ENCODE data around the gene HAO1. TPM values are rescaled to one million over a fixed set of nuclear protein-coding genes. Genes with fewer than 3 reads are reported as not detected.
"Not testable (repeated sequence)": the region's sequence is repeated elsewhere in the genome, so short reads cannot be mapped to it uniquely, and the experiment has no call there.

Gene HAO1
- total RNA-seq, 2 donors from 2014 or later: not detected

GRCh38 chr20:7866285-7866684, 74.0 kb downstream of the HAO1 start:
- peaks cover 0 to 2% of the 10 kb centered on the region in 2 donors for H3K27me3 Mint-ChIP-seq
- DNase-seq (ENCODE audit: low spot score): no peak
- no peak for ATAC-seq
- no peak overlapping the region for H3K27ac Mint-ChIP-seq
- no peaks in the 10 kb centered on the region for H3K9me3 Mint-ChIP-seq
- H3K4me3 Mint-ChIP-seq: no peak overlapping the region
- no peaks in the 10 kb centered on the region for H3K36me3 Mint-ChIP-seq
- no peaks in the 10 kb centered on the region for H3K4me1 Mint-ChIP-seq (ENCODE audit: low read depth in 2 of 2)

- Mint-ChIP-seq H3K36me3 (no peaks in the 10 kb centered on the region), H3K27me3 (peaks cover 6 to 17% of the 10 kb centered on the region in 2 donors), H3K4me3 (no peak overlapping the region), H3K4me1 (ENCODE audit: low read depth in 2 of 2) (no peaks in the 10 kb centered on the region), H3K27ac (no peak overlapping the region), H3K9me3 (no peaks in the 10 kb centered on the region)
- DNase-seq (ENCODE audit: low spot score) (no peak), ATAC-seq (no peak)
Measured at GRCh38 chr20:7859356-7859802, 80.9 kb downstream of the HAO1 start.

GRCh38 chr20:7858734-7859250, 81.5 kb downstream of the HAO1 start:
- no peak for ATAC-seq
- peaks cover 6 to 17% of the 10 kb centered on the region in 2 donors for H3K27me3 Mint-ChIP-seq

GRCh38 chr20:7856756-7857155, 83.5 kb downstream of the HAO1 start:
- ATAC-seq (no peak), DNase-seq (ENCODE audit: low spot score) (no peak)
- no peak overlapping the region for H3K4me3 Mint-ChIP-seq
- H3K27me3 Mint-ChIP-seq: peaks cover 8 to 17% of the 10 kb centered on the region in 2 donors
- H3K27ac Mint-ChIP-seq: no peak overlapping the region
- H3K36me3 Mint-ChIP-seq: no peaks in the 10 kb centered on the region
- H3K9me3 Mint-ChIP-seq: no peaks in the 10 kb centered on the region
- H3K4me1 Mint-ChIP-seq (ENCODE audit: low read depth in 2 of 2): no peaks in the 10 kb centered on the region

More at GRCh38 chr20:7858734-7859250, 81.5 kb downstream of the HAO1 start:
- no peaks in the 10 kb centered on the region for H3K36me3 Mint-ChIP-seq
- H3K4me3 Mint-ChIP-seq: no peak overlapping the region
- H3K9me3 Mint-ChIP-seq: no peaks in the 10 kb centered on the region
- no peak overlapping the region for H3K27ac Mint-ChIP-seq
- DNase-seq (ENCODE audit: low spot score): no peak
- no peaks in the 10 kb centered on the region for H3K4me1 Mint-ChIP-seq (ENCODE audit: low read depth in 2 of 2)

- DNase-seq (ENCODE audit: low spot score) (no peak), ATAC-seq (no peak)
- H3K9me3 Mint-ChIP-seq: no peaks in the 10 kb centered on the region
- no peak overlapping the region for H3K27ac Mint-ChIP-seq
- H3K36me3 Mint-ChIP-seq: no peaks in the 10 kb centered on the region
- no peak overlapping the region for H3K4me3 Mint-ChIP-seq
- H3K4me1 Mint-ChIP-seq (ENCODE audit: low read depth in 2 of 2): no peaks in the 10 kb centered on the region
- peaks cover 12 to 17% of the 10 kb centered on the region in 2 donors for H3K27me3 Mint-ChIP-seq
Measured at GRCh38 chr20:7855545-7855944, 84.7 kb downstream of the HAO1 start.

GRCh38 chr20:7853493-7853892, 86.8 kb downstream of the HAO1 start:
- no peaks in the 10 kb centered on the region for H3K9me3 Mint-ChIP-seq
- no peaks in the 10 kb centered on the region for H3K4me1 Mint-ChIP-seq (ENCODE audit: low read depth in 2 of 2)
- H3K36me3 Mint-ChIP-seq: no peaks in the 10 kb centered on the region
- peaks cover 11 to 12% of the 10 kb centered on the region in 2 donors for H3K27me3 Mint-ChIP-seq
- no peak overlapping the region for H3K4me3 Mint-ChIP-seq
- no peak overlapping the region for H3K27ac Mint-ChIP-seq
- ATAC-seq (no peak), DNase-seq (ENCODE audit: low spot score) (no peak)

GRCh38 chr20:7850775-7851490, 89.3 kb downstream of the HAO1 start:
- Mint-ChIP-seq H3K27ac (no peak overlapping the region), H3K36me3 (no peaks in the 10 kb centered on the region), H3K9me3 (no peaks in the 10 kb centered on the region), H3K4me3 (no peak overlapping the region), H3K27me3 (peaks cover 8 to 12% of the 10 kb centered on the region in 2 donors), H3K4me1 (ENCODE audit: low read depth in 2 of 2) (no peaks in the 10 kb centered on the region)
- DNase-seq (ENCODE audit: low spot score) (no peak), ATAC-seq (no peak)

GRCh38 chr20:7849675-7850074, 90.6 kb downstream of the HAO1 start:
- no peaks in the 10 kb centered on the region for H3K4me1 Mint-ChIP-seq (ENCODE audit: low read depth in 2 of 2)
- ATAC-seq: no peak
- no peaks in the 10 kb centered on the region for H3K9me3 Mint-ChIP-seq
- no peak for DNase-seq (ENCODE audit: low spot score)
- H3K27ac Mint-ChIP-seq: no peak overlapping the region
- no peaks in the 10 kb centered on the region for H3K36me3 Mint-ChIP-seq
- H3K27me3 Mint-ChIP-seq: peaks cover 8 to 12% of the 10 kb centered on the region in 2 donors
- H3K4me3 Mint-ChIP-seq: no peak overlapping the region

- Mint-ChIP-seq H3K27ac (no peak overlapping the region), H3K27me3 (peaks cover 8 to 12% of the 10 kb centered on the region in 2 donors), H3K9me3 (no peaks in the 10 kb centered on the region), H3K4me3 (no peak overlapping the region), H3K36me3 (no peaks in the 10 kb centered on the region), H3K4me1 (ENCODE audit: low read depth in 2 of 2) (no peaks in the 10 kb centered on the region)
- no peak for ATAC-seq
- DNase-seq (ENCODE audit: low spot score): no peak
Measured at GRCh38 chr20:7848351-7848750, 91.9 kb downstream of the HAO1 start.

GRCh38 chr20:7843613-7844012, 96.6 kb downstream of the HAO1 start:
- no peaks in the 10 kb centered on the region for H3K9me3 Mint-ChIP-seq
- no peak for DNase-seq (ENCODE audit: low spot score)
- H3K4me1 Mint-ChIP-seq (ENCODE audit: low read depth in 2 of 2): no peaks in the 10 kb centered on the region
- H3K27me3 Mint-ChIP-seq: peaks cover 8 to 23% of the 10 kb centered on the region in 2 donors
- H3K36me3 Mint-ChIP-seq: no peaks in the 10 kb centered on the region
- no peak overlapping the region for H3K4me3 Mint-ChIP-seq
- no peak for ATAC-seq
- H3K27ac Mint-ChIP-seq: no peak overlapping the region

GRCh38 chr20:7841971-7842310, 98.3 kb downstream of the HAO1 start:
- Mint-ChIP-seq H3K4me1 (ENCODE audit: low read depth in 2 of 2) (no peaks in the 10 kb centered on the region), H3K9me3 (no peaks in the 10 kb centered on the region), H3K4me3 (no peak overlapping the region), H3K36me3 (no peaks in the 10 kb centered on the region), H3K27ac (no peak overlapping the region), H3K27me3 (peaks cover 8 to 20% of the 10 kb centered on the region in 2 donors)
- no peak for DNase-seq (ENCODE audit: low spot score)
- no peak for ATAC-seq

- H3K4me1 Mint-ChIP-seq (ENCODE audit: low read depth in 2 of 2): no peaks in the 10 kb centered on the region
- no peak for DNase-seq (ENCODE audit: low spot score)
- no peak overlapping the region for H3K4me3 Mint-ChIP-seq
- no peak for ATAC-seq
- H3K27ac Mint-ChIP-seq: no peak overlapping the region
- no peaks in the 10 kb centered on the region for H3K36me3 Mint-ChIP-seq
- peaks cover 5 to 20% of the 10 kb centered on the region in 2 donors for H3K27me3 Mint-ChIP-seq
- no peaks in the 10 kb centered on the region for H3K9me3 Mint-ChIP-seq
Measured at GRCh38 chr20:7841291-7841970, 98.8 kb downstream of the HAO1 start.

- no peak for DNase-seq (ENCODE audit: low spot score)
- no peak for ATAC-seq
- H3K9me3 Mint-ChIP-seq: peaks cover 4% of the 10 kb centered on the region
- no peak overlapping the region for H3K4me3 Mint-ChIP-seq
- no peaks in the 10 kb centered on the region for H3K4me1 Mint-ChIP-seq (ENCODE audit: low read depth in 2 of 2)
- no peaks in the 10 kb centered on the region for H3K36me3 Mint-ChIP-seq
- H3K27ac Mint-ChIP-seq: no peak overlapping the region
- H3K27me3 Mint-ChIP-seq: peaks cover 2 to 3% of the 10 kb centered on the region in 2 donors
Measured at GRCh38 chr20:7836076-7836475, 104.2 kb downstream of the HAO1 start.

- ATAC-seq; H3K27ac Mint-ChIP-seq; H3K4me3 Mint-ChIP-seq; DNase-seq (ENCODE audit: low spot score); H3K36me3 Mint-ChIP-seq; H3K4me1 Mint-ChIP-seq (ENCODE audit: low read depth in 2 of 2); H3K27me3 Mint-ChIP-seq; H3K9me3 Mint-ChIP-seq: not testable (repeated sequence)
Measured at GRCh38 chr20:7834441-7834840, 105.8 kb downstream of the HAO1 start.

Measured in natural killer cell treated with Interleukin-12 subunit alpha and Interleukin-12 subunit beta and Interleukin-15 and Interleukin-18, amount 100 ng/mL, for 72 hours (primary cell).